ENCODE data around the gene SPEM2.

Gene SPEM2

GRCh38 chr17:7421186-7421585, 4.2 kb upstream of the SPEM2 start:
- H2AFZ ChIP-seq (ENCODE audit: low read length), result no peak overlapping the region
- no peaks in the 10 kb centered on the region for H3K79me2 ChIP-seq (ENCODE audit: insufficient read depth, low read length)
- no peak overlapping the region for H3K27ac ChIP-seq (ENCODE audit: low read depth, low read length, poor library complexity, severe bottlenecking)
- TF ChIP-seq, protein P1, sequence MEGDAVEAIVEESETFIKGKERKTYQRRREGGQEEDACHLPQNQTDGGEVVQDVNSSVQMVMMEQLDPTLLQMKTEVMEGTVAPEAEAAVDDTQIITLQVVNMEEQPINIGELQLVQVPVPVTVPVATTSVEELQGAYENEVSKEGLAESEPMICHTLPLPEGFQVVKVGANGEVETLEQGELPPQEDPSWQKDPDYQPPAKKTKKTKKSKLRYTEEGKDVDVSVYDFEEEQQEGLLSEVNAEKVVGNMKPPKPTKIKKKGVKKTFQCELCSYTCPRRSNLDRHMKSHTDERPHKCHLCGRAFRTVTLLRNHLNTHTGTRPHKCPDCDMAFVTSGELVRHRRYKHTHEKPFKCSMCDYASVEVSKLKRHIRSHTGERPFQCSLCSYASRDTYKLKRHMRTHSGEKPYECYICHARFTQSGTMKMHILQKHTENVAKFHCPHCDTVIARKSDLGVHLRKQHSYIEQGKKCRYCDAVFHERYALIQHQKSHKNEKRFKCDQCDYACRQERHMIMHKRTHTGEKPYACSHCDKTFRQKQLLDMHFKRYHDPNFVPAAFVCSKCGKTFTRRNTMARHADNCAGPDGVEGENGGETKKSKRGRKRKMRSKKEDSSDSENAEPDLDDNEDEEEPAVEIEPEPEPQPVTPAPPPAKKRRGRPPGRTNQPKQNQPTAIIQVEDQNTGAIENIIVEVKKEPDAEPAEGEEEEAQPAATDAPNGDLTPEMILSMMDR (IDR thresholded peaks at IDR 0.05; ENCODE audit: low read length), result no peak
- TF ChIP-seq EZH2 (IDR thresholded peaks at IDR 0.05; ENCODE audit: borderline replicate concordance, low read length), result no peak
- no peaks in the 10 kb centered on the region for H3K9me3 ChIP-seq (ENCODE audit: low read length)
- H3K4me1 ChIP-seq (ENCODE audit: insufficient read depth, low read length, severe bottlenecking), result no peaks in the 10 kb centered on the region
- H3K9ac ChIP-seq (ENCODE audit: low read length), result no peak overlapping the region
- H3K27me3 ChIP-seq (ENCODE audit: insufficient read depth, low read length), result peaks cover 17% of the 10 kb centered on the region; the same call in 1 of the 2 replicates
- no peaks in the 10 kb centered on the region for H4K20me1 ChIP-seq (ENCODE audit: insufficient read depth, low read length)
- H3F3A ChIP-seq (ENCODE audit: insufficient read depth, low read length), result no peaks in the 10 kb centered on the region
- H3K9me2 ChIP-seq (ENCODE audit: low read depth, low read length), result no peaks in the 10 kb centered on the region
- no peak overlapping the region for H3K4me2 ChIP-seq (ENCODE audit: low read length)
- no peaks in the 10 kb centered on the region for H3K36me3 ChIP-seq (ENCODE audit: insufficient read depth, low read length)
- H3K4me3 ChIP-seq (ENCODE audit: low read depth, low read length, poor library complexity, severe bottlenecking), result no peak overlapping the region

- H3K9me3 ChIP-seq (ENCODE audit: low read length), result no peaks in the 10 kb centered on the region
- H3K36me3 ChIP-seq (ENCODE audit: insufficient read depth, low read length), result no peaks in the 10 kb centered on the region
- no peak overlapping the region for H3K4me3 ChIP-seq (ENCODE audit: low read depth, low read length, poor library complexity, severe bottlenecking)
- H3K9me2 ChIP-seq (ENCODE audit: low read depth, low read length), result no peaks in the 10 kb centered on the region
- TF ChIP-seq, protein P1 (IDR thresholded peaks at IDR 0.05; ENCODE audit: low read length), result no peak
- no peak for TF ChIP-seq EZH2 (IDR thresholded peaks at IDR 0.05; ENCODE audit: borderline replicate concordance, low read length)
- H2AFZ ChIP-seq (ENCODE audit: low read length), result no peak overlapping the region
- H3F3A ChIP-seq (ENCODE audit: insufficient read depth, low read length), result no peaks in the 10 kb centered on the region
- no peak overlapping the region for H3K27ac ChIP-seq (ENCODE audit: low read depth, low read length, poor library complexity, severe bottlenecking)
- peaks cover 8% of the 10 kb centered on the region; the same call in 1 of the 2 replicates for H3K27me3 ChIP-seq (ENCODE audit: insufficient read depth, low read length)
- H3K79me2 ChIP-seq (ENCODE audit: insufficient read depth, low read length), result no peaks in the 10 kb centered on the region
- no peaks in the 10 kb centered on the region for H3K4me1 ChIP-seq (ENCODE audit: insufficient read depth, low read length, severe bottlenecking)
- no peak overlapping the region for H3K4me2 ChIP-seq (ENCODE audit: low read length)
- no peak overlapping the region for H3K9ac ChIP-seq (ENCODE audit: low read length)
- H4K20me1 ChIP-seq (ENCODE audit: insufficient read depth, low read length), result no peaks in the 10 kb centered on the region
These were observed 1.7 kb upstream of the SPEM2 start for GRCh38 chr17:7423679-7424078.

DNA sequence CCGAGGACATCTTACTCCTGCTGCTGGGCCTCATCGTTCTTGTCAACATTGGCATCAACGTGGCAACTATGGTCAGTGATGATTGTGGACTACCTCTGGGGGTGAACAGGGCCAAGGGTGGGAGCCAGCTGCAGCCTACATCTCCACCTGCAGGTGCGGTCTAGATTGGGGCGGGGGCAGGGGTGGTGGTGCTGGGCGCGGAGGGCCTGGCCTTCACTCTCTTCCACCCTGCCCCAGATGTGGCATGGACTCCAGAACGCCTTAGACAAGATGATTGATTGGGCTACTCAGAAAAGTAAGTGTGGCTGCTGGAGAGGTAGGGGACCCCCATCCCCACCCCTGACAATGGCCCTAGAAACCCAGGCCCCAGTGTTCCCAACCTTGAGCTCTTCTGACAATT, 340 bp downstream of the SPEM2 start:
- Histone ChIP-seq H3K9me2 (ENCODE audit: low read depth, low read length) (no peaks in the 10 kb centered on the region), H2AFZ (ENCODE audit: low read length) (no peak overlapping the region), H3K4me1 (ENCODE audit: insufficient read depth, low read length, severe bottlenecking) (no peaks in the 10 kb centered on the region), H3K36me3 (ENCODE audit: insufficient read depth, low read length) (no peaks in the 10 kb centered on the region), H3K27ac (ENCODE audit: low read depth, low read length, poor library complexity, severe bottlenecking) (no peak overlapping the region), H3K27me3 (ENCODE audit: insufficient read depth, low read length) (no peaks in the 10 kb centered on the region), H3K4me2 (ENCODE audit: low read length) (no peak overlapping the region), H4K20me1 (ENCODE audit: insufficient read depth, low read length) (no peaks in the 10 kb centered on the region), H3K79me2 (ENCODE audit: insufficient read depth, low read length) (no peaks in the 10 kb centered on the region), H3F3A (ENCODE audit: insufficient read depth, low read length) (no peaks in the 10 kb centered on the region), H3K9me3 (ENCODE audit: low read length) (no peaks in the 10 kb centered on the region), H3K9ac (ENCODE audit: low read length) (no peak overlapping the region), H3K4me3 (ENCODE audit: low read depth, low read length, poor library complexity, severe bottlenecking) (no peak overlapping the region)
- TF ChIP-seq EZH2 (IDR thresholded peaks at IDR 0.05; ENCODE audit: borderline replicate concordance, low read length), result no peak
- TF ChIP-seq, protein P1 (IDR thresholded peaks at IDR 0.05; ENCODE audit: low read length), result no peak

Data from OCI-LY1 (cell line).